HPDE6-E6E7 (cell line): ENCODE measurements around the gene NEU4.
"Not testable (repeated sequence)": the region's sequence is repeated elsewhere in the genome, so short reads cannot be mapped to it uniquely, and the experiment has no call there.

Experiments used
- DNase-seq: peaks from one replicate; pipeline ENCODE4 v3.0.0; 2011; ENCODE audit warnings: missing footprints; ENCODE audit errors: extremely low spot score

Gene NEU4, protein sequence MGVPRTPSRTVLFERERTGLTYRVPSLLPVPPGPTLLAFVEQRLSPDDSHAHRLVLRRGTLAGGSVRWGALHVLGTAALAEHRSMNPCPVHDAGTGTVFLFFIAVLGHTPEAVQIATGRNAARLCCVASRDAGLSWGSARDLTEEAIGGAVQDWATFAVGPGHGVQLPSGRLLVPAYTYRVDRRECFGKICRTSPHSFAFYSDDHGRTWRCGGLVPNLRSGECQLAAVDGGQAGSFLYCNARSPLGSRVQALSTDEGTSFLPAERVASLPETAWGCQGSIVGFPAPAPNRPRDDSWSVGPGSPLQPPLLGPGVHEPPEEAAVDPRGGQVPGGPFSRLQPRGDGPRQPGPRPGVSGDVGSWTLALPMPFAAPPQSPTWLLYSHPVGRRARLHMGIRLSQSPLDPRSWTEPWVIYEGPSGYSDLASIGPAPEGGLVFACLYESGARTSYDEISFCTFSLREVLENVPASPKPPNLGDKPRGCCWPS

DNA sequence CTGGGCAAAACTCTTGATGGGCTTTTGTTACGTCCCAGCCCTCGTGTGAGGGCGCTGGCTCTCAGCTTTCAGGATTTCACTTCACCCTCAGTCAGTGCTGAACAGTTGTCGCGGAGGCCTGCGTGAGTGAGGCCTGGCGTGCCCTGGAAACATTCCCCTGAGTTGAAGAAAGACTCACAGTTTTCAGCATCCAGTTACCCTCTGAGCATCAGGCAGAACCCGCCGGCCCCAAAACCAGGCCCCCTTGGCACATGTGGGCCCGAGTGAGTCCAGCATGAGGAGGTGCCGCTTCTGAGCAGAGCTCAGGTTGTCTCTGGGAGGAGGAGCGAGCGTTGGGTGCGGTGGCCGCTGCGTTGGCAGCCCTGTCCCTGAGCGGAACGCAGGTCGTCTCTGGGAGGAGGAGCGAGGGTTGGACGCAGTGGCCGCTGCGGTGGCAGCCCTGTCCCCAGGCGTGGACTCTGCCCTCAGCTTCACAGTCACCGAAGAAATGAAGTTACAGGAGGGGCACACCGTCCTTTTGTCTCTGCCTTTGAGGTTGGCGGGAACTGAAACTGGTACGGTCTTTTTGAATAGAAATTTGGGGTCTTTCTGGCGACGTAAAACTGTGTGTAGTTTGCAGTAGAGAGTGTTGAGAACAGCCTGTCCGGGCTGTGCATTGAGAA lies at the start of gene NEU4:
TSS of gene NEU4 (plus strand) at position 473 of the 662 bp plus-strand sequence. CDS start 5,292 bp downstream, outside the sequence.
- DNase-seq: no peak

DNA sequence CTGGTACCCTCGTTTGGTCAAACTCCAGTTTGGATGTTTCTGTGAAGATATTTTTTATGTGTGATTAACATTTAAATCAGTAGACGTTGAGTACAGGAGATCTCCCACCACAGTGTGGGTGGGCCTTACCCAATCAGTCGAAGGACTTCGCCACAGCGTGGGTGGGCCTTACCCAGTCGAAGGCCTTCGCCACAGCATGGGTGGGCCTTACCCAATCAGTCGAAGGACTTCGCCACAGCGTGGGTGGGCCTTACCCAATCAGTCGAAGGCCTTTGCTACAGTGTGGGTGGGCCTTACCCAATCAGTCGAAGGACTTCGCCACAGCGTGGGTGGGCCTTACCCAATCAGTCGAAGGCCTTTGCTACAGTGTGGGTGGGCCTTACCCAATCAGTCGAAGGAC lies 49.1 kb upstream of the NEU4 start:
- not testable (repeated sequence) for DNase-seq

DNA sequence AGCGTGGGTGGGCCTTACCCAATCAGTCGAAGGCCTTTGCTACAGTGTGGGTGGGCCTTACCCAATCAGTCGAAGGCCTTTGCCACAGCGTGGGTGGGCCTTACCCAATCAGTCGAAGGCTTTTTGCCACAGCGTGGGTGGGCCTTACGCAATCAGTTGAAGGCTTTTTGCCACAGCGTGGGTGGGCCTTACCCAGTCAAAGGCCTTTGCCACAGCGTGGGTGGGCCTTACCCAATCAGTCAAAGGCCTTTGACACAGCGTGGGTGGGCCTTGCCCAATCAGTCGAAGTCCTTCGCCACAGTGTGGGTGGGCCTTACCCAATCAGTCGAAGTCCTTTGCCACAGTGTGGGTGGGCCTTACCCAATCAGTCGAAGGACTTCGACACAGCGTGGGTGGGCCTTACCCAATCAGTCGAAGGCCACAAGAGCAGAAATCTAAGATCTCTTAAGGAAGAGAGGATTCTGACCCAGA lies 48.7 kb upstream of the NEU4 start:
- DNase-seq: no peak

DNA sequence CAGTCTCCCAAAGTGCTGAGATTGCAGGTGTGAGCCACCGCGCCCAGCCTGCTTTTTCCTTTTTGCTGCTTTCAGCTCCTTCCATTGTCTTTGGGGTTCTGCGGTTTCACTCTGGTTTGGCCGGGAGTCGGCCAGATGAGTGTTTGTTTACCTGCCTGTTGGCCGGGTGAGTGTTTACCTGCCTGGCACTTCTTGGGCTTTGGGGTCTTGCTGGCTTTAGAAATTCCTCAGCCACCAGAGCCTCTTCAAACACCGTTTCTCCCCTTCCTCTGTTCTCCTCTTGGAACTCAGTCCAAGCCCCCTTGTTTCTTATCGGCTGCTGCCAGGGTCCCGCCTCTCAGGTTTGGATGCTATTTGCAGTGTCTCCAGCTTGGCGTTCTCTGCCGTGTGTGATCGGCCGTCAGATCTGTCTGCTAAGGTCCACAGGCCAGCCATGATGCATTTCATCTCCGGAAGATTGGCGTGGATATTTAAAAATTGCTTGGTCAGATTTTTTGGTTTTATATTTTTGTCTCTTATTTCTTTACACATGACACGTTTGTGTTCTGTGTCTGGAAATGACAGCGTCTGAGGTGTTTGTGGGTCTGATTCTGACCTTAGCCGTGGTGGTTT lies 46.6 kb upstream of the NEU4 start:
- DNase-seq: no peak

DNA sequence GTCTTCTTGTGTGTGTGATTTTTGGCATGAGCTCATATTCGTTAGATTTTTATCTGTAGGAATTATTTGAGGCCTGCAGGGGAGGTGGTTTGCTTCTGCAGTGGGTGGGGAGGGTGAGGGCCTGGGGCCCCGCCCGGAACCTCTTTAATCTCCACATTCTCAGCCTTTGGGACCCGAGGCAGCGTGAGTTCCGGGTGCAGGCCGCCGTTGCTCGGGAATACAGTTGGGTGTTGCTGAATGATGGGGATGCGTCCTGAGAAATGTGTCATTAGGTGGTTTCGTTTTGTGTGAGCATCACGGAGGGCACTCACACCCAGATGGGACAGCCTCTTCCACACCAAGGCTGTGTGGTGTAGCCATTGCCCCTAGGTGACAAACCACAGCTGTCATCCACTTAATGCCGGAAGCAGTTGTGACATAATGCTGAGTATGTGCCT lies 46.0 kb upstream of the NEU4 start:
- no peak for DNase-seq

DNA sequence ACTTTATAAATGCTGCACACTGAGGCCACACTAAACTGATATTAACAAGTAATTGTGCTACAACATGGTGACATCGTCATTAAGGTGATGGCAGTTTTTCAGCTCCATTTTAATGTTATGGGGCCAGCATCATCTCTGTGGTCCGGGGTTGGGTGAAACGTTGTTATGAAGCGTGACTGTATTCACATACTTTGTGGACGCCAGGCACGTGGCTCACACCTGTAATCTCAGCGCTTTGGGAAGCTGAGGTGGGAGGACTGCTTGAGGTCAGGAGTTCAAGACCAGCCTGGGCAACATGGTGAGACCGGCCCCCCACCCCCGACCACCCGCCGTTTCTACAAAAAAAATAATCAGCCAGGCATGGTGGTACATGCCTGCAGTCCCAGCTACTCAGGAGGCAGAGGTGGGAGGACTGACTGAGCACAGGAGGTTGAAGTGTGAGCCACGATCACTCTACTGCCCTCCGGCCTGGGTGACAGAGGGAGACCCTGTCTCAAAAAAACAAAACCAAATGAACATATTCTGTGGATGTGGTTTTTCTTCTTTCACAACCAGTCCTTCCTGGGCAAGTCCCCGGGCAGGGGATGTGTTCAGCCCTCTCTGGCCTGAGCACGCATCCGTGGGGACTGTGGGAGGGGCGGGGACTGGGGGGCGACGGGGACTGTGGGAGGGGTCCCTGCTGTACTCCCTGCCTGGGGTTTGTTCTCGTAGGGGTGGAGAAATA lies 45.3 kb upstream of the NEU4 start:
- no peak for DNase-seq

DNA sequence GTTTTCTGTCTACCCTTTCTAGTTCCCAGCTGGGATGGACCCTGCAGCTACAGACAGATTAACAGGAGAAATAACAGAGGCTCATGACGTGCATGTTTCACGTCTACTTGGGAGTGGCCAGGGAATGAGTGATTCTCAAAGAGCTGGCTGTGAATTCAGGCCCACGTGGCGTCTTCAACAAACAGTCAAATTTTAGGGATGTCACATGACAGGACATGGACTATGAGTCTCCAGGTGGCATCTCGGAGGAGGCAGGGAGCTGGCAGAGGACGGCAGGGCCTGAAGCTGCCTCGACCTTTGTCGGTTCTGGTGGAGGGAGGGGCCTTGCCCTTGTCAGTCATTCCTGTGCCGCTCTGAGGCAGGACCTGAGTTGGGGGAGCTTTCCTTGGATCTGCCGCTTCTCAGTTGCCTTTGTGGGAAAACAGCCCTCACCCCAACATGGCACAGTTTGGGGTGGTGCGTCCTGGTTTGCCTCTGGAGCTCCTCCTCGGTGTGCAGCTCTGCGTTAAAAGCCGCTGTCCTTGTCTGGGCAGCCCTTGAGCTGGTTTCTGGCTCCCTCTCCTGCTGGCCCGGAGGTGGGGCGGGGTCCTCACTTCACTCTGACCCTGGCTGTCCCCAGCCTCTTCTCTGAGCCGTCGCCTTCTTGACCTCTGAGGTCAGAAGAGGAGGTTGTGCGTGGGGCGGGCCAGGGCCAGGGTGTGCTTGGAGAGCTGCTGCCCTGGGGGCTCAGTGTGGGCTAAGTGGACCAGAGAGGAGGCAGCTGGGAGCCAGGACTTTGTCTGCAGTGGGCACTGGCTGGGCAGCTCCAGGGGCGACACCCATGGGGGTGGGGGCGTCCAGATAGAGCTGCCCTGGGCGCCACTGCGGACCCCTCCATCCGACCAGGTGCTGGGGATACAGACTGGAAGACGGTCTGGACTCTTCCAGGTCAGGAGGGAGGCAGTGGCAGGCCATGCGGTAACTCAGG lies 44.4 kb upstream of the NEU4 start:
- no peak for DNase-seq

DNA sequence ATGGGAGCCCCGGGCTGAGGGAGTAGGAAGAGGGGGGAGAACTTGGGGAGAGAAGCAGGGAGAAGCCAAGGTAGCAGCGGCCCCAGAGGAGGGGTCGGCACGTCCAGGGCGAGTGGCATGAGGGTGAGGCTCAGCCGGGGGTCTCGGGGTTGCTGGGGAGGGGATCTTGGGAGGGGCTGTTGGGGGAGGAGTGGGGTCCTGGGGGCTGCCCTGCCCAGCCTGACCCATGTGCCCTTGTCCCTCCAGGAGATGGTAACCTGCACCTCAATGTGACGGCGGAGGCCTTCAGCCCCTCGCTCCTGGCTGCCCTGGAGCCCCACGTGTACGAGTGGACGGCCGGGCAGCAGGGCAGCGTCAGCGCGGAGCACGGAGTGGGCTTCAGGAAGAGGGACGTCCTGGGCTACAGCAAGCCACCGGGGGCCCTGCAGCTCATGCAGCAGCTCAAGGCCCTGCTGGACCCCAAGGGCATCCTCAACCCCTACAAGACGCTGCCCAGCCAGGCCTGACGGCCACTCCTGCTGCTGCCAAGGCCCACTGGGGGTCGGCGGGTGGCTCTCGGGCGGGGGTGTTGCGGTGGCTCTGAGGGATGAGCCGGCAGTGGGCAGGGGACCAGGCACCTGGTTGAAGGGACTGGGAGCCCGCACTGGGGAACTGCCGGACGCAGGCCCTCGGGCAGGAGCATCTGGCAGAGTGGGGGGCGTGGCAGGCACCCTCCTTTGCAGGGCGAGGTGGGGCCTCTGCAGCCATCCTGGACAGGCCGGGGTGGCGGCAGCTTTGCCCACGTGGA lies 41.3 kb upstream of the NEU4 start:
- no peak for DNase-seq

DNA sequence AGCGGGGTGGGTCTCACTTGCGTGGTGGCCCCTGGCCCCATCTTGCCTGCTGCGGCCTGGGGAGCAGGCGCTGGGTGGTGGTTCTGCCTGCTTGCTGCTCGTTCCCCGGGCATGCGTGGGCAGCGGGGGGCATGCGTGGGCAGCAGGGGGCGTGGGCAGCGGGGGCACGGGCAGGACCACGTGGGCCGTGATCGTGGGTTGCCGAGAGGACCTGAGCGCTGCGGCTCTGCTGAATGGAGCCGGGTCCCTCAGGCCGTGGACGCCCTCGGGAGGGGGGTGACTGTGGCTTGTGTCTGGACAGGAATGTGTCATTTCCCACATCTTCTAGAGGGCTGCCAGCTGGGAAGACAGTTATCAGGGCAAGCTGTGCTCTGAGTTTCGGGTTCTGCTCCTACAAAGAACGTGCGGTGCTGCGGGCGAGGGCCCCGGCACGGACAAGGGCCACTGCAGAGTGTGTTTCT lies 40.7 kb upstream of the NEU4 start:
- no peak for DNase-seq

DNA sequence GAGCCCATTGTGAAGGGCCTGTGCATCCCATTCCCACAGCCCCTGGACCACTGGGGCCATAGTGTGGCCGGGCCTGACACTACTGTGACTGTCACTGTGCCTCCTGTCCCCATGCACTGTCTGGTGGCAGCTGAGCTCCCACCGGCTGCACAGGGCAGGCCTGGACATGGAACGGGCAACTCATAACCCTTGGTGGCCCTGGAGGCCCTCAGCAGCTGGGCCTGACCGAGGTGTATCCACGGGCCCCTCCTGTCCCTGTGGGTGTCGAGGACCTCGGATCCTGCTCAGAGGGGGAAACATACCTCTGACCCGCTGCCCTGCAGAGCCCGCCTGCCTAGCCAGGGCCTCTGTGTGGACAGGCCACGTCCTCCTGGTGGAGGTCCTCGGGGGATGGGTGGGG lies 40.1 kb upstream of the NEU4 start:
- no peak for DNase-seq

DNA sequence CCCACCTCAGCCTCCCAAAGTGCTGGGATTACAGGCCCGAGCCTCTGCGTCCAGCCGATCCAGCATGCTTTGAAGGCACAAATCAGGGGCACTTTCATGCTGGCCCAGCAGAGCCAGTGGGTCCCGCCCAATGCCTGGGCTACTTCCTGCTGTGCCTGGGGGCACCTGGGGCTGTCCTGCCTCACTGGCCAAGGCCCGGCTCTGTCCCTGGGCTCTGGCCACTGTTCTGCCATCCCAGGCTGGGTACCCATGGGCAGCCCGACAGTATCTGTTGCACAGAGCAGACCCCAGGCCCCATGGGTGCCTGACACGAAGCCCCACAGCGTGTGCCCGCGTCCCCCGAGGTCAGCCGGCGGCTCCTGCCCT lies 39.2 kb upstream of the NEU4 start:
- no peak for DNase-seq

DNA sequence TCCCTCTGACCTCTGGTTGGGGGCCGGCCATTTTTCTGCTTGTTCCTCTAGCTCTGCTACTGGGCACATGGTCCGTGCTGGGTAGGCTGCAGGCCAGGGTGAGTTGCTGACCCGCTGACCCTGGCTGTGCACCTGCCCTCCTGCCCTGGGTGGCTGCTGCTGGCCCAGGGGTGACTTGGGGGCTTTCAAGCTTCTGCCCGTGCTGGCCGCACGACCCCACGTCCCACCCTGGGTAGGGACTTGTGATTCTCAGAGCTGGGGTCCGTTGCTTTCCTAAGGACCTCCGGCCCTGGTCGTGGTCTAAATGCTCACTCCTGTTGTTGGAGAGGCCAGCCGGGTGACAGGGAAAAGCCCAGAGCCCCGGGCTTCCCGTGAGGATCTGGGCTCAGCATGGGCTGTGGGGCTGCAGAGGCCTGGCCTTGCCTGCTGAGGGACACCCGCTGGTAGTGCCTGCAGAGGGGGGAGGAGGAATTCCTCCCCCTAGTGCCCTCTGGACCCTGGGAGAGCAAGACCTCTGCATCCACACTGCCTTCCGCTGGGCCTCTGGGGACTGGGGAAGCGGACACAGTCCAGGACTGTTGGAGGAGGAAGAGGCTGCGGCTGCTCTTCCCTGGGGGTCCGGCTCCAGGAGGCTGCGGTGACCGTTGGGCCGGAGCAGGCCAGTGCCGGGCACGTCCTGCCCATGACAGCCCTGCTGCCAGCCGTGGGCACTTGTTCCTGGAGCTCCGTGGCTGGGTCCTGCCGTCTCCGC lies 38.6 kb upstream of the NEU4 start:
- DNase-seq: no peak

DNA sequence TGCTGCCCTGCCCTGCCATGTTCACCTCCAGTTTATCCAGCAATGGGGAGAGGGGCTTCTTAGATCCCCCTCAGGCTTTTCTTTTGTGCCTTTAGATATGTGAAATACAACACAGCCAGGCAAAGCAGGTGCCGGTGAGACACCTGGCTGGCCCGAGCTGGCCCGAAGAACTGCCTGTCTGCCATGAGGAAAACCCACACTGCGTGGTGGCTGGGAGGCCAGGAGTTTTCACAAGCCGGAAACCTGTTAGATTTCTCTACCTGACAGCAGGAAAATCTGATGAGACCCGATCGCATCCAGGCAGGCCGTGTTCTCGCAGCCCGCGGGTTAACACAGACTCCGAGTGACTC lies 38.1 kb upstream of the NEU4 start:
- no peak for DNase-seq

DNA sequence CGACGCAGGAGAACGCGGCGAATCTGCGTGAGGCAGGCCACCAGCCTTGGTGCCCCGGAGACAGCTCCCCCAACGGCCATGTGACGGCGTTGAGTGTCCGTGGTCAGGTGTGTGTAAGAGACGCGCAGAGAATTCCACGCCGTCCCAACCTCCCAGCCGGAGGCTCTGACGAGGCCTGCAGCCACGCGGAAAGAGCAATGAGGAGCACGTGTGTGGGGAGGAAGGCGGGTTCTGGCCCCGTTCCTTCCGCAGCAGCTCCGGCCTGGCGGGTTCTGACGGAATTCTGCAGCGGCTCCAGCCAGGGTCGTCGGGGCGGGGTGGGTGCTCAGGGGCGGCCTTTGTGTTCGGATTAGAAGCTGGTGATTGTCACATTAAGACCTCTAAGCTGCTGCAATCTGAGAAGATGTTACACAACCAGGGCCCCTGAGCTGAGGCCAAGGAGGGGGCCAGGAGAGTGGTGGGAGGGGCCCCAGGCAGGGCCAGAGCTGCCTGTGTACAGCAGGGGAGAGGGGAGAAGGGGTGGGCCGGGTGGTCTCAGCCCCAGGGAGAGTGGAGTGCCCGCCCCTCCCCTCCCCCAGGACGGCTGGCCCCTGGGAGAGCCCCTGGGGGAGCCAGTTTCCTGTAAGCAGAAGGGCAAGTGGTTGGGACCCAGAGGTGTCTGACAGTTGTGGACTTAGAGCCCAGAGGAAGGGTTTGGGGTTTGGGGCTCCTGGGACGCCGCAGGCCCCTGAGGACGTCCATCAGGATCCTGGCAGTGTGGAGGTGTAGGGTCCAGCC lies 37.5 kb upstream of the NEU4 start:
- DNase-seq: no peak

DNA sequence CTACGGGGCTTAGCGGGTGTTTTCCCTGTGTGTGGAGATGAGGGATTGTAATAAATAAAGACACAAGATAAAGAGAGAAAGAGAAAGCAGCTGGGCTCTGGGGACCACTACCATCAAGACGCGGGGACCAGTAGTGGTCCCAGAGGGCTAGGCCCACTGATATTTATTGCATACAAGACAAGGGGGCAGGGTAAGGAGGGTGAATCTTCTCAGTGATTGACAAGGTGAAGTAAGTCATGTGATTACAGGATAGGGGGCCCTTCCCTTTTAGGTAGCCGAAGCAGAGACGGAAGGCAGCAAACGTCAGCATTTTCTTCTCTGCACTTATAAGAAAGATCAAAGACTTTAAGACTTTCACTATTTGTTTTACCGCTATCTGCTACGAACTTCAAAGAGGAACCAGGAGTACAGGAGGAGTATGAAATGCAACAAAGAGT lies 36.9 kb upstream of the NEU4 start:
- no peak for DNase-seq

DNA sequence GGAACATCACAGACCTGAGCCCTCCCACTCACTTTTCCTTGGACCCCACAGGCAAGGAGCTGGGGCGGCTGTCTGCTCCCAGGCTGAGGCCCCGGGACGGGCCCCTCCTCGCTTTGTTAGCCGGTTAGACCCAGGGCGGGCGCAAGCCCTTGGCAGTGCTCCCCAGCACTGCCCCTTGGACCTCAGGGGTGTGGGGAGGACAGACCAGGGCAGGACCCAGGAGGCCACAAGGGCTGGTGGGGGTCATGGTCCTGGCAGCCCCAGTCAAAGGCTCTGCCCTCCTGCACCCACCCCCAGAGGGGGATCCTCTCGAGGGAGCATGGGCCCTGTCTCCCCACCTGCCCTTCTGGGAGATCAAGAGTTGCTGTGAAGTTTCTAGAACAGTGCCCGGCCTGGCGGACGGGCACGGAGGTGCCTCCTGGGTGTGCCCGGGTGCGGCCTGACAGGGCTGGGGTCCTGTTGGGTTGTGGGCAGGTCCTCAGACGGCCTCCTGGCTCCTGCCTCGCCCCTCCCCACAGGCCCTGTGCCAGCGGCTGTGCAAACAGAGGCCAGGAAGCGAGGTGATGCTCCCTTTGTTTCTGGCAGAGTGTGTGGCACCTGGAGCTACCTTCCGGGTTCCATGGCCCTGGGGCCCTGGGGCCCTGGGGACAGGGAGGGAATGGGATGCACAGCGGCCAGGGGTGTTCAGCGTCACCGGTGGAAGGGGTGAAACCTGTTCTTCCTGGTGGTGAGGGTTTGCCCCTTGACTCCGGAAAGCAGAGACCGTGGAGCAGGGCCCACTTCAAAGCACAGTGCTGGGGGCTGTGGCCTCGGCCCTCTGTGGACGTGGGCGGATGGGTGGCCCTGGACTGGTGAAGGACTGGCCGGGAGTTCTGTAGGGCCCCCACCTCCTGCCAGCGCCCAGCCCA lies 35.2 kb upstream of the NEU4 start:
- DNase-seq: no peak
